Esophagus muscularis mucosa (tissue), 4 donors: Measurements from ENCODE around the gene NFE2. TPM values are rescaled to one million over a fixed set of nuclear protein-coding genes. Genes with fewer than 3 reads are reported as not detected.
"Not testable (repeated sequence)": the region's sequence is repeated elsewhere in the genome, so short reads cannot be mapped to it uniquely, and the experiment has no call there.

Experiments
- DNase-seq: peaks from one replicate; pipeline ENCODE4 v3.0.0-alpha.2; 2017; ENCODE audit errors: extremely low spot score
- H3K27ac ChIP-seq, 4 donors: fragments of 200-600 bp; sonication (generic); replicated peaks in 1 of 4; 1 replicate in 3 of 4; 2 replicates in 1 of 4; pipeline ENCODE4 v1.5.1; 2016 to 2019; ENCODE audit warnings: mild to moderate bottlenecking in 1 of 4
- H3K27me3 ChIP-seq, 4 donors: fragments of 200-600 bp; sonication (generic); one replicate each; pipeline versions ENCODE4 v1.5.1 to v1.6.0; 2016 to 2019
- H3K36me3 ChIP-seq, 4 donors: fragments of 200-600 bp; sonication (generic); one replicate each; pipeline ENCODE4 v1.5.1; 2016 to 2019
- H3K4me1 ChIP-seq, 4 donors: fragments of 200-600 bp; sonication (generic); one replicate each; pipeline ENCODE4 v1.5.1; 2016 to 2019
- H3K4me3 ChIP-seq, 4 donors: fragments of 200-600 bp; sonication (generic); 1 replicate in 2 of 4; 2 replicates in 2 of 4; pipeline ENCODE4 v1.5.1; 2016 to 2019; ENCODE audit warnings: mild to moderate bottlenecking in 4 of 4, moderate library complexity in 1 of 4
- H3K9me3 ChIP-seq, 4 donors: fragments of 200-600 bp; sonication (generic); 1 replicate in 3 of 4; 2 replicates in 1 of 4; pipeline ENCODE4 v1.5.1; 2016 to 2019
- CTCF ChIP-seq, 3 experiments: fragments of 200-600 bp in 2 of 3; fragments of 450-650 bp in 1 of 3; sonication (generic) in 2 of 3; IDR thresholded peaks; one replicate each; pipeline ENCODE4 v1.5.1; 2017 to 2019; ENCODE audit warnings: antibody characterized with exemption in 3 of 3, mild to moderate bottlenecking in 2 of 3, moderate library complexity in 1 of 3
- EP300 ChIP-seq: sonication (generic); formaldehyde crosslinking; IDR thresholded peaks from one replicate; pipeline ENCODE4 v1.6.1; 2017; ENCODE audit warnings: antibody characterized with exemption
- POLR2A ChIP-seq: fragments of 450-650 bp; IDR thresholded peaks from one replicate; pipeline ENCODE4 v1.6.1; 2017; ENCODE audit warnings: antibody characterized with exemption, moderate library complexity, mild to moderate bottlenecking, low read depth
- POLR2AphosphoS5 ChIP-seq, 2 donors: sonication (generic); formaldehyde crosslinking; IDR thresholded peaks; one replicate each; pipeline ENCODE4 v1.6.1; 2017; ENCODE audit warnings: antibody characterized with exemption in 2 of 2
- WGBS: methylation state at CpG from one replicate; pipeline ENCODE4 v1.1.5; 2018; 5-methylcytosine and 5-hydroxymethylcytosine counted together
- intact Hi-C: fragments of 100-400 bp; cut with DNase I; formaldehyde crosslinking; loops from one replicate; pipeline ENCODE4 v1.15.1; 2023
- total RNA-seq, 4 donors: library from RNA; depleted of rRNA; stranded (reverse); fragments of >200 nt; gene quantifications; one replicate each; pipeline versions ENCODE4 v1.1.0 to v1.2.1, GENCODE V29; 2016

Gene NFE2
- total RNA-seq, 4 donors from 2014 or later = 0.32 to 3.8 (median 0.42) TPM; not detected in 1

- H3K4me3 ChIP-seq = no peak overlapping the region
- WGBS = 84% methylated on average over 5 of the region's 5 CpGs
- no peak for DNase-seq
- intact Hi-C loops = no loop called here
- H3K4me1 ChIP-seq = peaks cover 23 to 91% (median 77%) of the 10 kb centered on the region in 4 donors
- H3K27me3 ChIP-seq = no peaks in the 10 kb centered on the region
- TF ChIP-seq POLR2AphosphoS5 (IDR thresholded peaks at IDR 0.05) (no peak), POLR2A (no peak), EP300 (no peak), CTCF (IDR thresholded peaks at IDR 0.05) (no peak)
- H3K27ac ChIP-seq = no peak overlapping the region
- no peaks in the 10 kb centered on the region for H3K9me3 ChIP-seq
- H3K36me3 ChIP-seq = peaks cover 0 to 14% (median 0%) of the 10 kb centered on the region in 4 donors
These were observed 30.6 kb upstream of the NFE2 start for GRCh38 chr12:54331461-54331860.

GRCh38 chr12:54330442-54330841 is 29.6 kb upstream of the NFE2 start:
- Histone ChIP-seq H3K9me3 (no peaks in the 10 kb centered on the region), H3K27ac (no peak overlapping the region), H3K36me3 (peaks cover 0 to 14% (median 0%) of the 10 kb centered on the region in 4 donors), H3K4me1 (peaks cover 33 to 93% (median 79%) of the 10 kb centered on the region in 4 donors), H3K4me3 (no peak overlapping the region), H3K27me3 (no peaks in the 10 kb centered on the region)
- no peak for DNase-seq
- TF ChIP-seq EP300 (no peak), POLR2AphosphoS5 (IDR thresholded peaks at IDR 0.05) (no peak), CTCF (IDR thresholded peaks at IDR 0.05) (no peak), POLR2A (no peak)
- WGBS = 43% methylated on average over 3 of the region's 3 CpGs
- intact Hi-C loops = no loop called here

- H3K36me3 ChIP-seq = peaks cover 0 to 14% (median 0%) of the 10 kb centered on the region in 4 donors
- no peak overlapping the region for H3K27ac ChIP-seq
- no peak for DNase-seq
- H3K4me3 ChIP-seq = no peak overlapping the region
- TF ChIP-seq POLR2AphosphoS5 (IDR thresholded peaks at IDR 0.05) (no peak), POLR2A (no peak), CTCF (IDR thresholded peaks at IDR 0.05) (no peak), EP300 (no peak)
- intact Hi-C loops = loop anchor here (5.0 kb wide), 1 partner anchor 33 kb away; the partner anchor contains the start of gene GPR84
- H3K9me3 ChIP-seq = no peaks in the 10 kb centered on the region
- WGBS = 80% methylated on average over 3 of the region's 5 CpGs
- no peaks in the 10 kb centered on the region for H3K27me3 ChIP-seq
- peaks cover 33 to 90% (median 74%) of the 10 kb centered on the region in 4 donors for H3K4me1 ChIP-seq
These were observed 28.9 kb upstream of the NFE2 start for GRCh38 chr12:54329759-54330158.

DNA sequence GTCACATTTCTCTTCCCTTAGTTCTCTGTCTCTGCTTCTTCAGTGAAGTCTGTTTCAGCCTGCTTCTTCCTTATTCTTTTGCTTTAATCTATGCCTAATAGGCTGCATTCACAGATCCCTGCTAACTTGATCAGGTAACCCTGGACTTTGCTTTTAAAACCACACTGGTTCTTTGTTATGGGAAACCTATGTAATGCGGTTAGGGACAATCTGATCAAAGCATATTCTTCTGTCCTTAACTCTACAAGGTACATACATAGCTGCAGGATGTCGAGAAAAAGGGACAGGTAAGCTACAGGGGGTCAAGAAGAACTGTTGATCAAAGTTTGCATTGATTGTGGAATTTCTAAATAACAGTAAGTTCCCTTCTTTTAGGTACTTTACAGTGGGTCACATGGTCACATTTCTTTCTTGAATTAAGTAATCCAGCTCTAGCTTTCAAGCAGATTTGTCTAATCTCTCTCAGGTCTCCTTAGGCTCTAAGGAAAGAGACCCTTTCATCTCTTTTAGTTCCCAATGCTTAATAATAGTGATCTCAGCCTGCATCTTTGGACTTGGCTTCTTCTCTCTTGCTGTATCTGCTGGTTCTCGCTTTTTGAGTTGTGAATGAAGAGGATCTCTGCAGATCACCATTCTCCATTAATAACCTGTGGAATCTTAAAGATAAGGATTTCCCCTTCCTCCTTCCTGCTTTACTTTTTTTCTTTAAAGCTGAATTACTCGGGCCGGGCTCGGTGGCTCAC is 28.0 kb upstream of the NFE2 start:
- no peaks in the 10 kb centered on the region for H3K9me3 ChIP-seq
- intact Hi-C loops = loop anchor here (5.0 kb wide), 1 partner anchor 34 kb away; the partner anchor contains the start of gene GPR84
- no peak overlapping the region for H3K27ac ChIP-seq
- whole genome bisulfite sequencing = 78% methylated on average over 6 of the region's 6 CpGs
- no peak for DNase-seq
- H3K36me3 ChIP-seq = peaks cover 0 to 14% (median 0%) of the 10 kb centered on the region in 4 donors
- no peak overlapping the region for H3K4me3 ChIP-seq
- peaks cover 33 to 87% (median 72%) of the 10 kb centered on the region in 4 donors for H3K4me1 ChIP-seq
- TF ChIP-seq POLR2A (no peak), EP300 (no peak), CTCF (IDR thresholded peaks at IDR 0.05) (no peak), POLR2AphosphoS5 (IDR thresholded peaks at IDR 0.05) (no peak)
- no peaks in the 10 kb centered on the region for H3K27me3 ChIP-seq

GRCh38 chr12:54325442-54326109 is 24.8 kb upstream of the NFE2 start:
- WGBS = 50% methylated on average over 22 of the region's 22 CpGs
- H3K27ac ChIP-seq = peak overlapping the region; percentile 78 to 90 (median 85)
- DNase-seq, H3K9me3 ChIP-seq, H3K27me3 ChIP-seq: not testable (repeated sequence)
- peaks cover 0 to 14% (median 0%) of the 10 kb centered on the region in 4 donors for H3K36me3 ChIP-seq
- H3K4me1 ChIP-seq = peaks cover 29 to 59% (median 58%) of the 10 kb centered on the region in 4 donors
- H3K4me3 ChIP-seq = peak overlapping the region; percentile 58 to 79 (median 66)
- intact Hi-C loops = loop anchor here (5.0 kb wide), 1 partner anchor 37 kb away; the partner anchor contains the start of gene GPR84
